GM23338 (cell line): ENCODE measurements around the gene PLXNC1. TPM values are rescaled to one million over a fixed set of nuclear protein-coding genes. Genes with fewer than 3 reads are reported as not detected.

Source experiments
- ATAC-seq: fragments of 200-7000 bp; cut with Tn5 transposase; 3 replicates; pipeline ENCODE4 v1.9.1; 2020
- DNase-seq: peaks from one replicate; pipeline ENCODE4 v3.0.0-alpha.2; 2015; ENCODE audit warnings: low spot score
- H2AFZ ChIP-seq: fragments of 200-600 bp; sonication (generic); 2 replicates; pipeline ENCODE4 v1.8.0; 2016; ENCODE audit warnings: antibody characterized with exemption, mild to moderate bottlenecking, moderate library complexity
- H3F3A ChIP-seq: fragments of 200-600 bp; sonication (generic); replicated peaks from 2 replicates; pipeline ENCODE4 v1.8.0; 2017; ENCODE audit warnings: antibody characterized with exemption, mixed run types, low read depth
- H3K27ac ChIP-seq: fragments of 200-600 bp; sonication (generic); 2 replicates; pipeline ENCODE4 v1.6.1; 2016; ENCODE audit warnings: low read depth
- H3K27me3 ChIP-seq: fragments of 200-600 bp; sonication (generic); 2 replicates; pipeline ENCODE4 v1.8.0; 2016; ENCODE audit warnings: mild to moderate bottlenecking, mixed run types, moderate library complexity; ENCODE audit not compliant: insufficient read depth
- H3K36me3 ChIP-seq: fragments of 200-600 bp; sonication (generic); 2 replicates; pipeline ENCODE4 v1.8.0; 2016; ENCODE audit warnings: mild to moderate bottlenecking; ENCODE audit not compliant: insufficient read depth
- H3K4me1 ChIP-seq: fragments of 200-600 bp; sonication (generic); 2 replicates; pipeline ENCODE4 v1.8.0; 2016; ENCODE audit warnings: mild to moderate bottlenecking, moderate library complexity; ENCODE audit not compliant: insufficient read depth
- H3K4me2 ChIP-seq: fragments of 200-600 bp; sonication (generic); 2 replicates; pipeline ENCODE4 v1.7.1; 2017; ENCODE audit warnings: mixed run types
- H3K4me3 ChIP-seq: fragments of 200-600 bp; sonication (generic); 2 replicates; pipeline ENCODE4 v1.6.1; 2016; ENCODE audit warnings: mixed run types
- H3K79me2 ChIP-seq: fragments of 200-600 bp; sonication (generic); replicated peaks from 2 replicates; pipeline ENCODE4 v1.8.0; 2017; ENCODE audit warnings: mild to moderate bottlenecking; ENCODE audit not compliant: insufficient read depth
- H3K9me2 ChIP-seq: fragments of 200-600 bp; sonication (generic); 2 replicates; pipeline ENCODE4 v1.8.0; 2017; ENCODE audit not compliant: insufficient read depth
- H4K20me1 ChIP-seq: fragments of 200-600 bp; sonication (generic); replicated peaks from 2 replicates; pipeline ENCODE4 v1.8.0; 2017; ENCODE audit warnings: mild to moderate bottlenecking; ENCODE audit not compliant: insufficient read depth
- H3K27ac Mint-ChIP-seq: 2 replicates; pipeline ENCODE4 v1.8.0; 2020; ENCODE audit warnings: inconsistent platforms, mild to moderate bottlenecking, moderate library complexity, mixed read lengths
- H3K27me3 Mint-ChIP-seq: 3 replicates; pipeline ENCODE4 v1.8.0; 2022; ENCODE audit warnings: low read depth, mild to moderate bottlenecking, moderate library complexity, mixed read lengths, inconsistent platforms; ENCODE audit not compliant: insufficient read depth, poor library complexity
- H3K36me3 Mint-ChIP-seq: 3 replicates; pipeline ENCODE4 v1.8.0; 2021; ENCODE audit warnings: low read depth, mild to moderate bottlenecking, inconsistent platforms, moderate library complexity, mixed read lengths
- H3K4me1 Mint-ChIP-seq: 3 replicates; pipeline ENCODE4 v1.8.0; 2020; ENCODE audit warnings: mild to moderate bottlenecking, inconsistent platforms, mixed read lengths
- H3K4me3 Mint-ChIP-seq: 3 replicates; pipeline ENCODE4 v1.8.0; 2021; ENCODE audit warnings: moderate library complexity, mild to moderate bottlenecking, inconsistent platforms, mixed read lengths
- H3K9me3 Mint-ChIP-seq: 3 replicates; pipeline ENCODE4 v1.8.0; 2020; ENCODE audit warnings: moderate library complexity, mild to moderate bottlenecking, inconsistent platforms, mixed read lengths
- CREB1 ChIP-seq: fragments of 250-450 bp; sonication (Bioruptor Pico); IDR thresholded peaks from 2 replicates; pipeline ENCODE4 v1.5.0; 2020; ENCODE audit warnings: low read depth, mild to moderate bottlenecking, moderate library complexity
- EZH2 ChIP-seq: fragments of 200-600 bp; sonication (generic); IDR thresholded peaks from one replicate; pipeline ENCODE4 v1.8.0; 2017; ENCODE audit warnings: antibody characterized with exemption, mild to moderate bottlenecking, low read depth; ENCODE audit not compliant: unreplicated experiment
- EZH2phosphoT487 ChIP-seq: fragments of 200-600 bp; sonication (generic); IDR thresholded peaks from one replicate; pipeline ENCODE4 v1.8.1; 2018; ENCODE audit warnings: antibody characterized with exemption; ENCODE audit not compliant: unreplicated experiment
- JUNB ChIP-seq: IDR thresholded peaks from one replicate; pipeline ENCODE4 v1.6.1; 2016; ENCODE audit warnings: antibody characterized with exemption; ENCODE audit not compliant: unreplicated experiment
- NANOG ChIP-seq: IDR thresholded peaks from 2 replicates; pipeline ENCODE4 v1.6.1; 2016; ENCODE audit warnings: antibody characterized with exemption, borderline replicate concordance
- POLR2AphosphoS5 ChIP-seq: IDR thresholded peaks from 2 replicates; pipeline ENCODE4 v1.6.1; 2016; ENCODE audit warnings: antibody characterized with exemption, low read depth
- STAT1 ChIP-seq: IDR thresholded peaks from one replicate; pipeline ENCODE4 v1.6.1; 2016; ENCODE audit warnings: antibody characterized with exemption; ENCODE audit not compliant: unreplicated experiment
- ZNF114 ChIP-seq: fragments of 250-450 bp; sonication (Bioruptor Pico); IDR thresholded peaks from 2 replicates; pipeline ENCODE4 v1.5.0; 2020; ENCODE audit warnings: mild to moderate bottlenecking, moderate library complexity
- ZNF331 ChIP-seq: fragments of 250-450 bp; sonication (Bioruptor Pico); IDR thresholded peaks from 2 replicates; pipeline ENCODE4 v1.5.0; 2020; ENCODE audit warnings: low read depth, mild to moderate bottlenecking, moderate library complexity
- polyA plus RNA-seq: library from polyadenylated mRNA; unstranded; fragments of >200 nt; fragmentation: Nextera tagmentation; extraction: Ambion mirVana; gene quantifications from 2 replicates; pipeline ENCODE4 v1.2.1, GENCODE V29; 2016
- total RNA-seq: library from RNA; depleted of rRNA; stranded (reverse); fragments of >200 nt; shearing (Covaris generic); gene quantifications from 2 replicates; pipeline ENCODE4 v1.2.3, GENCODE V29; 2014
- TF ChIP-seq, protein P1 (sequence below): IDR thresholded peaks from one replicate; pipeline ENCODE4 v1.6.1; 2018; ENCODE audit warnings: antibody characterized with exemption; ENCODE audit not compliant: unreplicated experiment
- TF ChIP-seq, protein P2 (sequence below), 2 experiments: fragments of 200-600 bp in 1 of 2; sonication (generic) in 1 of 2; conservative IDR thresholded peaks; 2 replicates each; pipeline versions ENCODE4 v1.5.1 to v1.6.1; 2016 to 2017; ENCODE audit warnings: antibody characterized with exemption in 2 of 2, low read depth in 2 of 2, mild to moderate bottlenecking in 2 of 2, moderate library complexity in 1 of 2

Gene PLXNC1
- total and polyA plus RNA-seq, 2 experiments from 2014 or later, result 1.9 to 6.5 TPM

DNA sequence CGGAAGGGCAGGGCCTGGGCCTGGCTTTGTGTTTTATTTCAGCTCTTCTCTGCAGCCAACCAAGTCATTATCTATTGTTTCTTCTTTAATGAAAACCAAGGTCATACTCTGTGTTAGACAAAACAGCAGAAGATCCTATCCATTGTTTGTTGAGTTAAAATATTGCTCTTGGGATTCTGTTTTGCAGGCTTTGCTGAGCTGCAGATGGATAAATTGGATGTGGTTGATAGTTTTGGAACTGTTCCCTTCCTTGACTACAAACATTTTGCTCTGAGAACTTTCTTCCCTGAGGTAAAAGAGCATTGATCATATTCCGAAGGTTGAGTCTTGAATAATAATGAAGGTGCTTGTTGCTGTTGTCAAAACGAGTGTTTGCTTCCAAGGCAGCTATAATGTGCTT is 106.6 kb downstream of the PLXNC1 start:
- H4K20me1 ChIP-seq, result no peaks in the 10 kb centered on the region
- no peaks in the 10 kb centered on the region; the same call in 1 of the 2 replicates for H3K36me3 ChIP-seq
- H3K4me3 ChIP-seq, result no peak overlapping the region
- no peaks in the 10 kb centered on the region for H3K27me3 ChIP-seq
- no peak overlapping the region for H2AFZ ChIP-seq
- no peaks in the 10 kb centered on the region for H3K79me2 ChIP-seq
- H3K4me2 ChIP-seq, result no peak overlapping the region
- no peak overlapping the region for H3K27ac Mint-ChIP-seq
- H3K27ac ChIP-seq, result no peak overlapping the region
- TF ChIP-seq ZNF114 (CRISPR knock-in tag) (no peak), EZH2 (no peak), NANOG (no peak), POLR2AphosphoS5 (no peak), JUNB (no peak), STAT1 (no peak), EZH2phosphoT487 (no peak)
- TF ChIP-seq, protein P1, sequence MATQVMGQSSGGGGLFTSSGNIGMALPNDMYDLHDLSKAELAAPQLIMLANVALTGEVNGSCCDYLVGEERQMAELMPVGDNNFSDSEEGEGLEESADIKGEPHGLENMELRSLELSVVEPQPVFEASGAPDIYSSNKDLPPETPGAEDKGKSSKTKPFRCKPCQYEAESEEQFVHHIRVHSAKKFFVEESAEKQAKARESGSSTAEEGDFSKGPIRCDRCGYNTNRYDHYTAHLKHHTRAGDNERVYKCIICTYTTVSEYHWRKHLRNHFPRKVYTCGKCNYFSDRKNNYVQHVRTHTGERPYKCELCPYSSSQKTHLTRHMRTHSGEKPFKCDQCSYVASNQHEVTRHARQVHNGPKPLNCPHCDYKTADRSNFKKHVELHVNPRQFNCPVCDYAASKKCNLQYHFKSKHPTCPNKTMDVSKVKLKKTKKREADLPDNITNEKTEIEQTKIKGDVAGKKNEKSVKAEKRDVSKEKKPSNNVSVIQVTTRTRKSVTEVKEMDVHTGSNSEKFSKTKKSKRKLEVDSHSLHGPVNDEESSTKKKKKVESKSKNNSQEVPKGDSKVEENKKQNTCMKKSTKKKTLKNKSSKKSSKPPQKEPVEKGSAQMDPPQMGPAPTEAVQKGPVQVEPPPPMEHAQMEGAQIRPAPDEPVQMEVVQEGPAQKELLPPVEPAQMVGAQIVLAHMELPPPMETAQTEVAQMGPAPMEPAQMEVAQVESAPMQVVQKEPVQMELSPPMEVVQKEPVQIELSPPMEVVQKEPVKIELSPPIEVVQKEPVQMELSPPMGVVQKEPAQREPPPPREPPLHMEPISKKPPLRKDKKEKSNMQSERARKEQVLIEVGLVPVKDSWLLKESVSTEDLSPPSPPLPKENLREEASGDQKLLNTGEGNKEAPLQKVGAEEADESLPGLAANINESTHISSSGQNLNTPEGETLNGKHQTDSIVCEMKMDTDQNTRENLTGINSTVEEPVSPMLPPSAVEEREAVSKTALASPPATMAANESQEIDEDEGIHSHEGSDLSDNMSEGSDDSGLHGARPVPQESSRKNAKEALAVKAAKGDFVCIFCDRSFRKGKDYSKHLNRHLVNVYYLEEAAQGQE, result no peak
- H3K4me1 Mint-ChIP-seq, result peaks cover 21% of the 10 kb centered on the region
- DNase-seq (no peak), ATAC-seq (no peak)
- 0 out of 3 replicates have a peak, but pooled peaks cover 4% of the 10 kb centered on the region for H3K36me3 Mint-ChIP-seq
- H3K27me3 Mint-ChIP-seq, result peaks cover 3% of the 10 kb centered on the region
- H3K4me1 ChIP-seq, result peaks cover 21% of the 10 kb centered on the region
- peaks cover 4% of the 10 kb centered on the region; the same call in 1 of the 2 replicates for H3K9me2 ChIP-seq
- peaks cover 1% of the 10 kb centered on the region; the same call in 1 of the 2 replicates for H3F3A ChIP-seq
- H3K4me3 Mint-ChIP-seq, result no peak overlapping the region
- H3K9me3 Mint-ChIP-seq, result no peaks in the 10 kb centered on the region

DNA sequence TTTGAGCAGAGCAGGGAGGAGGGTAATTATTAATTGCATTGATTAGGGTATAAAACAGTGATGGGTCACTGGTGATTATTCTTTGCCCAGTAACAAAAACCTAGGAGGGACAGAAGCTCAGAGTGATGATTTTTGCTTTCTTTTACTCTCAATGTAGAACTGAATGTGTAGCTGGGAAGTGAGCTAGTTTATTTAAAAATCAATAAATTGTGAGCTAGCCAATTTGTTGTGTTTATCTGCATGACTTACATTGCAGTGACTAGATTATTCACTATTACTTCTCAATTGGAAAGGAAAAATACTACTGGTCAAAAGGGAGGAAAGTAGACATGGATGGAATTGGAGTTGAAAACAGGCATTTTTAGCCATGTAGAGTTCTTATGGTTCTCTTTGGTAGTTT is 107.1 kb downstream of the PLXNC1 start:
- Mint-ChIP-seq H3K9me3 (peaks cover under 1% of the 10 kb centered on the region; the same call in 1 of the 3 replicates), H3K36me3 (peaks cover 4% of the 10 kb centered on the region; the same call in 2 of the 3 replicates), H3K27me3 (peaks cover 3% of the 10 kb centered on the region), H3K4me1 (peaks cover 21% of the 10 kb centered on the region), H3K27ac (no peak overlapping the region), H3K4me3 (no peak overlapping the region)
- H3K27me3 ChIP-seq, result no peaks in the 10 kb centered on the region
- no peak overlapping the region for H2AFZ ChIP-seq
- H3K9me2 ChIP-seq, result peaks cover 4% of the 10 kb centered on the region; the same call in 1 of the 2 replicates
- H3K4me2 ChIP-seq, result no peak overlapping the region
- ATAC-seq (no peak), DNase-seq (no peak)
- H3K4me1 ChIP-seq, result peaks cover 22% of the 10 kb centered on the region
- no peaks in the 10 kb centered on the region; the same call in 1 of the 2 replicates for H3K36me3 ChIP-seq
- peaks cover 6% of the 10 kb centered on the region for H3F3A ChIP-seq
- no peak overlapping the region for H3K27ac ChIP-seq
- H4K20me1 ChIP-seq, result no peaks in the 10 kb centered on the region
- no peak overlapping the region for H3K4me3 ChIP-seq
- no peaks in the 10 kb centered on the region for H3K79me2 ChIP-seq
- no peak for TF ChIP-seq STAT1
- TF ChIP-seq, protein P1, result no peak
- TF ChIP-seq JUNB, result no peak
- no peak for TF ChIP-seq EZH2
- TF ChIP-seq ZNF331 (CRISPR knock-in tag), result no peak
- no peak for TF ChIP-seq NANOG
- no peak for TF ChIP-seq CREB1
- TF ChIP-seq, protein P2, sequence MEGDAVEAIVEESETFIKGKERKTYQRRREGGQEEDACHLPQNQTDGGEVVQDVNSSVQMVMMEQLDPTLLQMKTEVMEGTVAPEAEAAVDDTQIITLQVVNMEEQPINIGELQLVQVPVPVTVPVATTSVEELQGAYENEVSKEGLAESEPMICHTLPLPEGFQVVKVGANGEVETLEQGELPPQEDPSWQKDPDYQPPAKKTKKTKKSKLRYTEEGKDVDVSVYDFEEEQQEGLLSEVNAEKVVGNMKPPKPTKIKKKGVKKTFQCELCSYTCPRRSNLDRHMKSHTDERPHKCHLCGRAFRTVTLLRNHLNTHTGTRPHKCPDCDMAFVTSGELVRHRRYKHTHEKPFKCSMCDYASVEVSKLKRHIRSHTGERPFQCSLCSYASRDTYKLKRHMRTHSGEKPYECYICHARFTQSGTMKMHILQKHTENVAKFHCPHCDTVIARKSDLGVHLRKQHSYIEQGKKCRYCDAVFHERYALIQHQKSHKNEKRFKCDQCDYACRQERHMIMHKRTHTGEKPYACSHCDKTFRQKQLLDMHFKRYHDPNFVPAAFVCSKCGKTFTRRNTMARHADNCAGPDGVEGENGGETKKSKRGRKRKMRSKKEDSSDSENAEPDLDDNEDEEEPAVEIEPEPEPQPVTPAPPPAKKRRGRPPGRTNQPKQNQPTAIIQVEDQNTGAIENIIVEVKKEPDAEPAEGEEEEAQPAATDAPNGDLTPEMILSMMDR (conservative IDR thresholded peaks at IDR 0.05; ENCODE audit: low read depth in 2 of 2), result no peak
